Measurements from ENCODE around the gene RBPMS2. TPM values are rescaled to one million over a fixed set of nuclear protein-coding genes. Genes with fewer than 3 reads are reported as not detected.
A peak's percentile ranks its signal among the peaks of the same experiment; 100 is the strongest.

The RBPMS2 gene
- total and polyA plus RNA-seq, 4 donors, result 0.42 to 7.9 (median 2.4) TPM

DNA sequence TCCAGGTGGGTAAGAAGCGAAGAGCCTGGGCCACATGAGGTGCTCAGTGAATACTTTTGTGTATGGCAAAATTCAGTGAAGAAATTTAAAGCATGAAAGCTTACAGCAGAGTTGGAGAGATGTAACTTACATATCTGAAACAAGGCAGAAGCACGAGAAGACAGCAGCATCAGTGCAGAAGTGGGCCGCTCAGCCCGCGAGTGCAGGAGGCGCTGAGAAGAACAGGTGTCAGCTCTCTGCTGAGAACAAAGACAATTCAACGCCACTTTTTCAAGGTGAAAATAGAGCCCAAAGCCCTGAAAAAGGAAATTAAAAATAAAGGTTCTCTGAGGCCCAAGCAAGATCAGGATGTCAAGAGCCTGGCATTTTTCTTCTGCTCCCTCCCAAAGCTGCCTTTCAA is 58.3 kb downstream of the RBPMS2 start:
- H3K36me3 ChIP-seq (ENCODE audit: control insufficient read depth in 4 of 4, insufficient read depth in 3 of 4, low read depth in 1 of 4, low read length in 3 of 4), result no peaks in the 10 kb centered on the region
- WGBS, result 95% methylated on average over 7 of the region's 7 CpGs
- no peaks in the 10 kb centered on the region for H3K27me3 ChIP-seq (ENCODE audit: control insufficient read depth in 4 of 4, insufficient read depth in 4 of 4, low read length in 3 of 4)
- H3K9me3 ChIP-seq (ENCODE audit: control insufficient read depth in 4 of 4, low read length in 3 of 4), result no peaks in the 10 kb centered on the region
- H3K9ac ChIP-seq (ENCODE audit: low read depth in 1 of 2, low read length in 2 of 2), result no peak overlapping the region
- peak overlapping the region; percentile 2 to 15 for H3K27ac ChIP-seq (ENCODE audit: low read depth in 1 of 2, low read length in 2 of 2)
- peaks cover 0 to 7% (median 2%) of the 10 kb centered on the region in 4 donors for H3K4me1 ChIP-seq (ENCODE audit: control insufficient read depth in 4 of 4, insufficient read depth in 4 of 4, low read length in 3 of 4)
- DNase-seq (ENCODE audit: low spot score), result no peak
- TF ChIP-seq, protein P1, sequence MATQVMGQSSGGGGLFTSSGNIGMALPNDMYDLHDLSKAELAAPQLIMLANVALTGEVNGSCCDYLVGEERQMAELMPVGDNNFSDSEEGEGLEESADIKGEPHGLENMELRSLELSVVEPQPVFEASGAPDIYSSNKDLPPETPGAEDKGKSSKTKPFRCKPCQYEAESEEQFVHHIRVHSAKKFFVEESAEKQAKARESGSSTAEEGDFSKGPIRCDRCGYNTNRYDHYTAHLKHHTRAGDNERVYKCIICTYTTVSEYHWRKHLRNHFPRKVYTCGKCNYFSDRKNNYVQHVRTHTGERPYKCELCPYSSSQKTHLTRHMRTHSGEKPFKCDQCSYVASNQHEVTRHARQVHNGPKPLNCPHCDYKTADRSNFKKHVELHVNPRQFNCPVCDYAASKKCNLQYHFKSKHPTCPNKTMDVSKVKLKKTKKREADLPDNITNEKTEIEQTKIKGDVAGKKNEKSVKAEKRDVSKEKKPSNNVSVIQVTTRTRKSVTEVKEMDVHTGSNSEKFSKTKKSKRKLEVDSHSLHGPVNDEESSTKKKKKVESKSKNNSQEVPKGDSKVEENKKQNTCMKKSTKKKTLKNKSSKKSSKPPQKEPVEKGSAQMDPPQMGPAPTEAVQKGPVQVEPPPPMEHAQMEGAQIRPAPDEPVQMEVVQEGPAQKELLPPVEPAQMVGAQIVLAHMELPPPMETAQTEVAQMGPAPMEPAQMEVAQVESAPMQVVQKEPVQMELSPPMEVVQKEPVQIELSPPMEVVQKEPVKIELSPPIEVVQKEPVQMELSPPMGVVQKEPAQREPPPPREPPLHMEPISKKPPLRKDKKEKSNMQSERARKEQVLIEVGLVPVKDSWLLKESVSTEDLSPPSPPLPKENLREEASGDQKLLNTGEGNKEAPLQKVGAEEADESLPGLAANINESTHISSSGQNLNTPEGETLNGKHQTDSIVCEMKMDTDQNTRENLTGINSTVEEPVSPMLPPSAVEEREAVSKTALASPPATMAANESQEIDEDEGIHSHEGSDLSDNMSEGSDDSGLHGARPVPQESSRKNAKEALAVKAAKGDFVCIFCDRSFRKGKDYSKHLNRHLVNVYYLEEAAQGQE (IDR thresholded peaks at IDR 0.05), result no peak
- TF ChIP-seq, protein P2, sequence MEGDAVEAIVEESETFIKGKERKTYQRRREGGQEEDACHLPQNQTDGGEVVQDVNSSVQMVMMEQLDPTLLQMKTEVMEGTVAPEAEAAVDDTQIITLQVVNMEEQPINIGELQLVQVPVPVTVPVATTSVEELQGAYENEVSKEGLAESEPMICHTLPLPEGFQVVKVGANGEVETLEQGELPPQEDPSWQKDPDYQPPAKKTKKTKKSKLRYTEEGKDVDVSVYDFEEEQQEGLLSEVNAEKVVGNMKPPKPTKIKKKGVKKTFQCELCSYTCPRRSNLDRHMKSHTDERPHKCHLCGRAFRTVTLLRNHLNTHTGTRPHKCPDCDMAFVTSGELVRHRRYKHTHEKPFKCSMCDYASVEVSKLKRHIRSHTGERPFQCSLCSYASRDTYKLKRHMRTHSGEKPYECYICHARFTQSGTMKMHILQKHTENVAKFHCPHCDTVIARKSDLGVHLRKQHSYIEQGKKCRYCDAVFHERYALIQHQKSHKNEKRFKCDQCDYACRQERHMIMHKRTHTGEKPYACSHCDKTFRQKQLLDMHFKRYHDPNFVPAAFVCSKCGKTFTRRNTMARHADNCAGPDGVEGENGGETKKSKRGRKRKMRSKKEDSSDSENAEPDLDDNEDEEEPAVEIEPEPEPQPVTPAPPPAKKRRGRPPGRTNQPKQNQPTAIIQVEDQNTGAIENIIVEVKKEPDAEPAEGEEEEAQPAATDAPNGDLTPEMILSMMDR (IDR thresholded peaks at IDR 0.05; ENCODE audit: low read depth, low read length, missing input control), result no peak
- TF ChIP-seq, protein P3, sequence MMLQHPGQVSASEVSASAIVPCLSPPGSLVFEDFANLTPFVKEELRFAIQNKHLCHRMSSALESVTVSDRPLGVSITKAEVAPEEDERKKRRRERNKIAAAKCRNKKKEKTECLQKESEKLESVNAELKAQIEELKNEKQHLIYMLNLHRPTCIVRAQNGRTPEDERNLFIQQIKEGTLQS (IDR thresholded peaks at IDR 0.05), result no peak
- H3K4me3 ChIP-seq (ENCODE audit: low read depth in 1 of 3, low read length in 3 of 3), result no peak overlapping the region

DNA sequence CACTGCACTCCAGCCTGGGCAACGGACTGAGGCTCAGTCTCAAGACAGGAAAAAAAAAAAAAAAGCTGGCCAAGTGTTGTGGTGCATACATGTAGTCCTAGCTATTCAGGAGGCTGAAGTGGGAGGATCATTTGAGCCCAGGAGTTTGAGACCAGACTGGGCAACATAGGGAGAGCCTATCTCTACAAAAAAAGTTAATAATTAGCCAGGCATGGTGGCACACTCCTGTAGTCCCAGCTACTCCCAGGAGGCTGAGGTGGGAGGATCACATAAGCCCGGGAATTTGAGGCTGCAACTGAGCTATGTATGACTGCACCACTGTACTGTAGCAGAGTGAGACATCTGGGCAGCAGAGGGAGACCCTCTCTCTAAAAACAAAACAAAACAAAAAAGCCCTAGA is 58.9 kb downstream of the RBPMS2 start:
- TF ChIP-seq, protein P3 (IDR thresholded peaks at IDR 0.05), result no peak
- DNase-seq (ENCODE audit: low spot score), result no peak
- peaks cover 0 to 7% (median 2%) of the 10 kb centered on the region in 4 donors for H3K4me1 ChIP-seq (ENCODE audit: control insufficient read depth in 4 of 4, insufficient read depth in 4 of 4, low read length in 3 of 4)
- H3K9me3 ChIP-seq (ENCODE audit: control insufficient read depth in 4 of 4, low read length in 3 of 4), result no peaks in the 10 kb centered on the region
- H3K27ac ChIP-seq (ENCODE audit: low read depth in 1 of 2, low read length in 2 of 2), result no peak overlapping the region
- 95% methylated on average over 2 of the region's 2 CpGs for WGBS
- no peak overlapping the region for H3K9ac ChIP-seq (ENCODE audit: low read depth in 1 of 2, low read length in 2 of 2)
- H3K27me3 ChIP-seq (ENCODE audit: control insufficient read depth in 4 of 4, insufficient read depth in 4 of 4, low read length in 3 of 4), result no peaks in the 10 kb centered on the region
- H3K36me3 ChIP-seq (ENCODE audit: control insufficient read depth in 4 of 4, insufficient read depth in 3 of 4, low read depth in 1 of 4, low read length in 3 of 4), result no peaks in the 10 kb centered on the region
- H3K4me3 ChIP-seq (ENCODE audit: low read depth in 1 of 3, low read length in 3 of 3), result no peak overlapping the region

DNA sequence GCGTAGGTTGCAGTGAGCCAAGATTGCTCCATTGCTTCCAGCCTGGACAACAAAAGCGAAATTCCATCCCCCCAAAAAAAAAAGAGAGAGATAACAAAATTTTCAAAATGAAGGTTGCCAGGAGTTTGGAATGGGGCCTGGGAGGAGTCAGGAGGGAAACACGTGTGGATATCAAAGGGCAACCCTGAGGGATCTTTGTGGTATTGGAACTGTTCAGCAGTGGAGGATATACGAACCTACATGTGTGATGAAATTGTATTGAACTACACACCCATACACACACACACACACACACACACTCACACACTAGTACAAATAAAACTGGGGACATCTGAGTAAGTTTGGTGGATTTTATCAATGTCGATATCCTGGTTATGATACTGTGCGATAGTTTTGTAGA is 61.8 kb downstream of the RBPMS2 start:
- Histone ChIP-seq H3K9me3 (ENCODE audit: control insufficient read depth in 4 of 4, low read length in 3 of 4) (no peaks in the 10 kb centered on the region), H3K27ac (ENCODE audit: low read depth in 1 of 2, low read length in 2 of 2) (peak overlapping the region; percentile 40 to 61), H3K36me3 (ENCODE audit: control insufficient read depth in 4 of 4, insufficient read depth in 3 of 4, low read depth in 1 of 4, low read length in 3 of 4) (no peaks in the 10 kb centered on the region), H3K4me1 (ENCODE audit: control insufficient read depth in 4 of 4, insufficient read depth in 4 of 4, low read length in 3 of 4) (peaks cover 0 to 5% (median 1%) of the 10 kb centered on the region in 4 donors), H3K9ac (ENCODE audit: low read depth in 1 of 2, low read length in 2 of 2) (no peak overlapping the region), H3K27me3 (ENCODE audit: control insufficient read depth in 4 of 4, insufficient read depth in 4 of 4, low read length in 3 of 4) (no peaks in the 10 kb centered on the region), H3K4me3 (ENCODE audit: low read depth in 1 of 3, low read length in 3 of 3) (no peak overlapping the region)
- no peak for DNase-seq (ENCODE audit: low spot score)
- 40% methylated on average over 6 of the region's 6 CpGs for WGBS
- TF ChIP-seq FOXA1 (IDR thresholded peaks at IDR 0.05) (no peak), HNF4G (IDR thresholded peaks at IDR 0.05) (peak; percentile 49), NR2F2 (IDR thresholded peaks at IDR 0.05) (no peak), EGR1 (IDR thresholded peaks at IDR 0.05; ENCODE audit: low read depth in 2 of 2) (no peak), JUND (IDR thresholded peaks at IDR 0.05) (peak; percentile 29 to 42), HNF4A (conservative IDR thresholded peaks at IDR 0.05) (peak; percentile 85), TAF1 (conservative IDR thresholded peaks at IDR 0.05) (no peak), RAD21 (IDR thresholded peaks at IDR 0.05) (peak; percentile 13 to 20), GABPA (IDR thresholded peaks at IDR 0.05 in 1 of 2, conservative IDR thresholded peaks at IDR 0.05 in 1 of 2) (no peak), FOXA2 (IDR thresholded peaks at IDR 0.05) (peak; percentile 32), YY1 (IDR thresholded peaks at IDR 0.05) (peak; percentile 87)
- TF ChIP-seq, protein P2 (IDR thresholded peaks at IDR 0.05; ENCODE audit: low read depth, low read length, missing input control), result no peak
- TF ChIP-seq, protein P4, sequence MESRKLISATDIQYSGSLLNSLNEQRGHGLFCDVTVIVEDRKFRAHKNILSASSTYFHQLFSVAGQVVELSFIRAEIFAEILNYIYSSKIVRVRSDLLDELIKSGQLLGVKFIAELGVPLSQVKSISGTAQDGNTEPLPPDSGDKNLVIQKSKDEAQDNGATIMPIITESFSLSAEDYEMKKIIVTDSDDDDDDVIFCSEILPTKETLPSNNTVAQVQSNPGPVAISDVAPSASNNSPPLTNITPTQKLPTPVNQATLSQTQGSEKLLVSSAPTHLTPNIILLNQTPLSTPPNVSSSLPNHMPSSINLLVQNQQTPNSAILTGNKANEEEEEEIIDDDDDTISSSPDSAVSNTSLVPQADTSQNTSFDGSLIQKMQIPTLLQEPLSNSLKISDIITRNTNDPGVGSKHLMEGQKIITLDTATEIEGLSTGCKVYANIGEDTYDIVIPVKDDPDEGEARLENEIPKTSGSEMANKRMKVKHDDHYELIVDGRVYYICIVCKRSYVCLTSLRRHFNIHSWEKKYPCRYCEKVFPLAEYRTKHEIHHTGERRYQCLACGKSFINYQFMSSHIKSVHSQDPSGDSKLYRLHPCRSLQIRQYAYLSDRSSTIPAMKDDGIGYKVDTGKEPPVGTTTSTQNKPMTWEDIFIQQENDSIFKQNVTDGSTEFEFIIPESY (IDR thresholded peaks at IDR 0.05), result peak; percentile 62
- TF ChIP-seq, protein P3 (IDR thresholded peaks at IDR 0.05), result peak; percentile 58

Measured in liver (tissue), 9 donors.